ENCODE measurements around the gene OR52I1.

The OR52I1 gene, protein sequence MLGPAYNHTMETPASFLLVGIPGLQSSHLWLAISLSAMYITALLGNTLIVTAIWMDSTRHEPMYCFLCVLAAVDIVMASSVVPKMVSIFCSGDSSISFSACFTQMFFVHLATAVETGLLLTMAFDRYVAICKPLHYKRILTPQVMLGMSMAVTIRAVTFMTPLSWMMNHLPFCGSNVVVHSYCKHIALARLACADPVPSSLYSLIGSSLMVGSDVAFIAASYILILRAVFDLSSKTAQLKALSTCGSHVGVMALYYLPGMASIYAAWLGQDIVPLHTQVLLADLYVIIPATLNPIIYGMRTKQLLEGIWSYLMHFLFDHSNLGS

DNA sequence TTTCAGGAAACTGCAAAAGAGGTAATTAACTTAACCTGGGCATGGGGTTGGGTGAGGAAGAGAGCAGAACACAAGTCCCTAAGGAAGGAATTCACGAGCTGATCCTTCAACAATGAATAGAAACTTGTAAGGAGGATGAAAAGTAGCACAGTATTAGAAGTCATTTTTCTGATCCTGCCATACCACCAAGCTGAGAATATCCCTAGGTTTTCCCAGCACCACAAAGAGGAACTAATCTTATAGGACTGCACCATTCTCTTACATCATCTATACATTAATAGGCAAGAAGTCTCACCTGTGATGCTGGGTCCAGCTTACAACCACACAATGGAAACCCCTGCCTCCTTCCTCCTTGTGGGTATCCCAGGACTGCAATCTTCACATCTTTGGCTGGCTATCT lies at the start of gene OR52I1:
TSS of gene OR52I1 (plus strand) at position 301 of the 400 bp plus-strand sequence. CDS start at position 301, 0 bp downstream.
- DNase-seq, result no peak

DNA sequence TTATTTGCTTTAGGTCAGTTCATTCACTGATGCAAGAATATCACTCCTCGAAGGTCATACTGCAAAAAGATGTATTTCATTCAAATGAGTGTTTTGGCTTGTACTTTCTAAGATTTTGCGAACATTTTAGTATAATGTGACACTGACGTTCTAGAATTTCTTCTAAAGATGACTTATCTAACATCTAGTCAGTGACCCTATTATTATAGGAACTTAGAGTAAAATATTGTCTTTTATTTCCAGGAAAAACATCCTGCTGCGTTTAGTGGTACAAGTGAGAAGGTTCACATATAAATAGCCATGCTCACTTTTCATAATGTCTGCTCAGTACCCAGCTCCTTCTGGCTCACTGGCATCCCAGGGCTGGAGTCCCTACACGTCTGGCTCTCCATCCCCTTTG lies 48.9 kb upstream of the OR52I1 start, which contains the start of gene OR52M1:
TSS of gene OR52M1 (plus strand) at position 301 of the 400 bp plus-strand sequence. CDS start at position 301, 0 bp downstream.
- no peak for DNase-seq

DNA sequence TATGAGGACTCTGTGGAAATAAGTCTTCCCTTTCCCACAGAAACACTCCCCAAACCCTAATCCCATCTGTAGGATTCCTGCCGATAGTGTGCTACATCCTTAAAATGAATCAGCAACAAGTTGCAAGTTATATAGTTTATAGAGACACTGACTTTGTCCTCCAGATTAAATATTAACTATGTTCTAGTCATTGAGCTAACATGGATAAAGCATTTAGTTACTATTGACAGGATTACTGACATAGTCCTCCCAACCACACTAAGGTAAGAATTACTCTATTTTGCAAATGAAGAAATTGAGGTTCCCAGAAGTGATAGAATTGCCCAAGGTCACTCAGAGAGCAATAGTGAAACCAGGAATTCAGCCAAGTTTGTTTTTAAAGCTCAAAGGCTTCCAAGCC lies 47.0 kb upstream of the OR52I1 start:
- DNase-seq, result no peak

DNA sequence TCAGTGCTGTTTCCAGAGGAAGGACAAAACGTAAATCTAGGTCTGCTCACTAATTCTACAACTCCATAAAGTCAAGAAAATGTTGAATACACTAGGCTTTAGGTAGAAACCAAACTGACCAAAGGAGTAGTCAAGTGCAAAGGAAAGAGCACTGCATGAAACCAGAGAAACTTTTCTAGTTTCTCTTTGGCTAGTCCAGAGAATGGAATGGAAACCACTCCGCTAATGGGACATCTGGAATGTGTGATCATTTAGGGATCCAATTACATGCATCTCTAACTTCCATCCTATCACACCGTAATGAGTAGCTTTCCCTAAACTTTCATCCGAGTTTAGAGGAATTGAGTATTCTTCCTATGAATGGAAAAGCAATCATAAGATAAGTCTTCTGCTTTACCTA lies 46.4 kb upstream of the OR52I1 start:
- DNase-seq, result no peak

DNA sequence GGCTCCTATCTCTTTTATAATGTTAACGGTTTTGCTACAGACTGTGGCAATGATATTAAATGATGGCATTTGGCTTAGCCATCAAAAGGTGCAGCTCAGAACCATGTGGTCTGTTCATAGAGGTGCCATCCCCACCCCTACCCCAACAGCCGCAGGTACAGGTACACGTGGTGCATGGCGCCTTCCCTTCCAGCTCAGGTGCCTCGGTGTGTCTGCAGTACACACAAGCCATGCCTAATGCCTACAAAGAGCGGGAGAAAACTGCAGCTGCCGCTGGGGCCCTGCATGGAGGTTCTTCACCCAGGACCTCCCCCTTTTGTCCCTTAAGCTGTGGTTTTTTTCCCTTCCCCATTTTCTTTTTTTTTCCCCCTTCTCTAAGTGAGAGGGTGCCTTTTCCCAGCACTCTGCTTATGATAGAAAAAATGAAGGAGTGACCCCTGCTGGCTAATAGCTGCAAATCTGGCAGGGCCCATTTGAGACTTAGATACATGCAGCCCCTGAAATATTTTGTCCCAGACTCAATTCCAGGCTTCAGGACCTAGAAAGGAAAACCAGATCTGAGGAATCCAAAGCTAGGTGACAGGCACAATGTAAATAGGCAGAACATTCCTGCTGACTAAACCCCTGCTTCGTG lies 42.4 kb upstream of the OR52I1 start:
- no peak for DNase-seq

DNA sequence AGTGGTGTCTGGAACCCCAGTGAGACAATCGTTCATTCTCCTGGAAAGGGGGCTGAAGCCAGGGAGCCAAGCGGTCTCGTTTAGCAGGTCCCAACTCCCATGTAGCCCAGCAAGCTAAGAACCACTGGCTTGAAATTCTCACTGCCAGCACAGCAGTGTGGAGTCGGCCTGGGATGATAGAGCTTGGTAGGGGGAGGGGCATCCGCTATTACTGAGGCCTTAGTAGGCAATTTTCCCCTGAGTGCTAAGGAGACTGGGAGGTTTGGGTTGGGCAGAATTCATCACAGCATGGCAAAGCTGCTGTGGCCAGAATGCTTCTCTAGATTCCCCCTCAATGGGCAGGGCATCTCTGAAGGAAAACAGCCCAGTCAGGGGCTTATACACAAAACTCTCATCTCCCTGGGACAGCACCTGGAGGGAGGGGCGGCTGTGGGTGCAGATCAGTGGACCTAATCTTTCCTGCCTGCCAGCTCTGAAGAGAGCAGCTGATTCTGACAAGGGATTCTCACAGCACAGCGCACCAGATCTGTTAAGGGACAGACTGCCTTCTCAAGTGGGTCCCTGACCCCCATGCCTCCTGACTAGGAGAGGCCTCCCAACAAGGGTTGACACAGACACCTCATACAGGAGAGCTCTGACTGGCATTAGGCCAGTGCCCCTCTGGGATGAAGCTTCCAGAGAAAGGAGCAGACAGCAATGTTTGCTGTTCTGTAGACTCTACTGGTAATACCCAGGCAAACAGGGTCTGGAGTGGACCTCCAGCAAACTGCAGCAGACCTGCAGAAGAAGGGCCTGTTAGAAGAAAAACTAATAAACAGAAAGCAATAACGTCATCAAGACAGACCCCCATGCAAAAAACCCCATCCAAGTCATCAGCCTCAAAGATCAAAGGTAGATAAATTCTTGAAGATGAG lies 34.1 kb upstream of the OR52I1 start:
- no peak for DNase-seq

DNA sequence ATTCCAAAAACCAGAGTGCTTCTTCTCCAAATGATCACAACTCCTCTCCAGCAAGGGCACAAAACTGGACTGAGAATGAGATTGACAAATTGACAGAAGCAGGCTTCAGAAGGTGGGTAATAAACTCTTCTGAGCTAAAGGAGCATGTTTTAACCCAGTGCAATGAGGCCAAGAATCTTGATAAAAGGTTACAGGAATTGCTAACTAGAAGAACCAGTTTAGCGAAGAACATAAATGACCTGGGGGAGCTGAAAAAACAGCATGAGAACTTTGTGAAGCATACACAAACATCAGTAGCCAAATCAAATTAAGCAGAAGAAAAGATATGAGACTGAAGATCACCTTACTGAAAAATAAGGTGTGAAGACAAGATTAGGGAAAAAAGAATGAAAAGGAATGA lies 33.4 kb upstream of the OR52I1 start:
- no peak for DNase-seq

DNA sequence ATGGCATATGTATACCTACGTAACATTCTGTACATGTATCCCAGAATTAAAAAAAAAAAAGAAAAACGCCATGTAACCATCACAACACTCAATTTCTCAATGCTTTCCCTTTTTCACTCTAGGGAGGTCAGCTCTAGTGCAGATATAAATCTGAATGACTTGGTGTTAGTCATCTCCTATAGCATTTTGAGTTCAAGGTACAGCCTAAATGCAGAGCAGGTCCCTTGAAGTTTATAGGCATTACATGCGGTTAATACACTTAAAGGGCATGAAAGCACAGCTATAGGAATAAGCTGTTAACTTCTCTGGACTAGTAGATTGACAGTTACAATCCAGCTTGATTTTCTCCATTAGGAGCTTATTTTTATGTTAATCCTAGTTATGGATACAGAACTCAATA lies 28.5 kb upstream of the OR52I1 start:
- DNase-seq, result no peak

DNA sequence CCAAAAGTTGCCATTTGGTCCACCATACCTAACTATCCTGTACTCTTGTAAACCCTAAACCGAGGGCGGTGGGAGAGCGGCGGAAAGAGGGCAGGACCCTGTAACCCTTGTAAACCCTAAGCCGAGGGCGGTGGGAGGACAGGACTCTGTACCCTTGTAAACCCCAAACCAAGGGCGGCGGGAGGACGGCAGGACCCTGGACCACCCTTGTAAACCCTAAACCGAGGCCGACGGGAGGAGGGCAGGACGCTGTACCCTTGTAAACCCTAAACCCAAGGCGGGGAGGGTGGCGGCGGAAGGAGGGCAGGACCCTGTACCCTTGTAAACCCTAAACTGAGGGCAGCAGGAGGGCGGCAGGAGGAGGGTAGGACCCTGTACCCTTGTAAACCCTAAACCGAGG lies 24.8 kb upstream of the OR52I1 start:
- DNase-seq, result no peak

DNA sequence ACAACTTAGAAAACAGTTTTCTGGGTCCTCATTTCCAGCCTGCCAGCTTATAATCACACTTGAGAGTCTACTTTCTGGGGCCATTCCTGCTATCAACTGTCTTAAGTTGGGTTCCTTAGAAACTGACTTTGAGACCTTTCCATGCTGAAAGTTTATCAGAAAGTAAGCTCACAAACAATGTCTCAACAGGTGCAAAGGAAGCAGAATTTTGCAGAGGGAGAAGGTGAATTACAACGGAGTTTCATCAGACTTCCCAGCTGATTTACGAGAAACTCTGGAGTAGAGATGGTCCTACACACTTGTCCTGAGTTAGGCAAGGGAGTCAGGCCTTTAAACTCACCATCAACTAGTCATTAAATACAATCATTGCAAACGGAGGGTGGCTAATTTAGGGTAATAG lies 17.0 kb upstream of the OR52I1 start:
- DNase-seq, result no peak

DNA sequence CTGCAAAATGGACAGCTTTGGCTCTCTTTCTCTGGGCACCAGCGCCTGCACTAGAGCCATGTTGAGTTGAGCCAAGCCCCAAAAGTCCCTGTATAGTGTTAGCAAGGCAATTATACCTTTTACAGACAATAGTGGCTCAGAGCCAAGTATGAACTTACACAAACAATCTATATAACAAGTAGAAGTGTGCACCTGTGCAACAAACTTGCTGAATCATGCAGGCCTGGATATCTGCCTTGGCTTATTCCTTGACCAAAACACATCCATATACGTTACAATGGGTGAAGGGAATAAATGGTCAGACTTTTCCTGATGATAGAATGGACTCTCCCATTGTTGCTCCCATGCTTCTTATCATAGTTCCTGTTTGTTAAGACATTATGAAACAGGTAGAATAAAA lies 16.1 kb upstream of the OR52I1 start:
- no peak for DNase-seq

DNA sequence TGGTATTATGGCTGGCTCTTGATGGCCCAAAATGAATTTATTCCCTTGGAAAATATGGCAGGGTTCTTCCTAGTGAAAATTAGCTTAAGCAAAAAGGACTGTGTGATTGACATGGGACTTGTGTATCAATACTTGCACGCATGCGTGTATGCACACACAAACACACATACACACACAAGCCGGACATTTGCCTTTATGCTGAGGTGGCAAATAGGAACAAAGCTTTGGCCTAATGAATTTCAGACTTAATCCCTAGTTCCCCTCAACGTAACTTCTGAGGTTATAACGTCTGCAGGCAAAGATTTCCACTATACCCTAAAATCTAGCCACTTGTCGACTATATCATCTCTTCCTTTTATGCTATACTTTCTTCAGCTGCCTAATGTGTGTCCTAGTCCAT lies 15.2 kb upstream of the OR52I1 start:
- DNase-seq, result no peak

DNA sequence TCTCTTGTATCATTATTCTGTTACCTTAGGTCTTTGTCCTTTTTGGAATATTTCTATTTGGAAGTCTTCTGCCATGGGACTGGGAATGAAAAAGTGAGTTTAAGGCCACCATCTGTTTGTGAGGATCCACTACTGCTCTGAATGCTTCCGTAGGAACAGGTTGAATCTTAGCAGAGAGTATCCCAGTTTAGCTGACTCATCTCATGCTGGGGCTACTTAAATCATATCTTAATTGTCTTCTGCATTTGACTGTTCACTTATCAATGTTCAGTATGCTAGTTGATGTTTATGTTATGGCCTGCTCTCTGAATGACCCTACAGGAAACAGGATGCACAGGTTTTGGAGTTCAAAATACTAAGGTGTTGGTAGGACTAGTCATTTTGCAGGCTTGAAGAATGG lies 13.7 kb upstream of the OR52I1 start:
- no peak for DNase-seq

DNA sequence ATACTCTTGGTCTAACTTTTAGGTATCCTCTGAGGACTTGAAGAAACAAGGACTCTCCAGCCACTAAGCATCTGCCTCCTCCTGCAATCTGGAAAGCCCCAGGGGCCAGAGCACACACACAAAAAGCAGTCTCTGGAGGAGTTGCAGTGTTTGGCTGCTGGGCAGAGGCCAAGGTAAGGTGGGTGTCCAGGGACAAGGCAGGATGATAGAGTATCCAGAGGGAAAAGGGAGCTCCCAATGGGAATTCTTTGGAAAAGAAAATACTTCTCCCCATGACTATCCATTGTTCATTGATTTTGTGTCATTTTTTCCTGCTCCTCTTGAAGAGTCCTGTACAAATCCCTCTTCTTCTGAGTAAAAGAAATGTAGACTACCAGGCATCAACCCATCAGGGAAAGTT lies 12.4 kb upstream of the OR52I1 start, which contains the start of gene OR52I2:
TSS of gene OR52I2 (plus strand) at position 301 of the 400 bp plus-strand sequence.
- no peak for DNase-seq

DNA sequence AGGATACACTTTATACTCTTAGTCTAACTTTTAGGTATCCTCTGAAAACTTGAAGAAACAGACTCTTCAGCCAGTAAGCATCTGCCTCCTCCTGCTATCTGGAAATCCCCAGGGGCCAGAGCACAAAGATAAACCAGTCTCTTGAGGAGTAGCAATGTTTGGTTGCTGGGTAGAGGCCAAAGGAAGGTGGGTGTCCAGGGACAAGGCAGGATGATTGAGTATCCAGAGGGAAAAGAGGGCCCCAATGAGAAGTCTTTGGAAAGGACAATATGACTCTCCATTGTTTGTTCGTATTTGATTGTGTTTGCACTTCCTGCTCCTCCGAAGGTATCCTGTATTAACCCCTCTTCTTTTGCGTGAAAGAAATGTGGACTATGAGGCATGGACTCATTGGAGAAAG lies 4.8 kb upstream of the OR52I1 start:
- DNase-seq, result no peak

DNA sequence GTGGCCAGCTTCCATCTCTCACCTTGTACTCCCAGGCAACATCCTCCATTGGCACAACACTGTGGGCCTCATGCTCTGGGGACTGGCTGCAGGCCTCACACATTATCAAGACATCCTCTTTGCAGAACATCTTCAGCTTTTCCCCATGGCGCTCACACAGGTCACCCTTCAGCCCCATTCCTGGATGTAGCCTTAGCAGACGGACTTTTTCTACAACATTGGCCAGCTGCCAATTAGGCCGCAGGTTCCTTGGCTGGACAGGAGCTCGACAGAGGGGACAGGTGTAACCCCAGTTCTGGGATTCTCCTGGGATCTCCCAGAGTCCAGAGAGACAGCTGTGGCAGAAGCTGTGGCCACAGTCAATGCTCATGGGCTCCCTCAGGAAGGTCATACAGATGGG lies 11.2 kb downstream of the OR52I1 start:
- no peak for DNase-seq

DNA sequence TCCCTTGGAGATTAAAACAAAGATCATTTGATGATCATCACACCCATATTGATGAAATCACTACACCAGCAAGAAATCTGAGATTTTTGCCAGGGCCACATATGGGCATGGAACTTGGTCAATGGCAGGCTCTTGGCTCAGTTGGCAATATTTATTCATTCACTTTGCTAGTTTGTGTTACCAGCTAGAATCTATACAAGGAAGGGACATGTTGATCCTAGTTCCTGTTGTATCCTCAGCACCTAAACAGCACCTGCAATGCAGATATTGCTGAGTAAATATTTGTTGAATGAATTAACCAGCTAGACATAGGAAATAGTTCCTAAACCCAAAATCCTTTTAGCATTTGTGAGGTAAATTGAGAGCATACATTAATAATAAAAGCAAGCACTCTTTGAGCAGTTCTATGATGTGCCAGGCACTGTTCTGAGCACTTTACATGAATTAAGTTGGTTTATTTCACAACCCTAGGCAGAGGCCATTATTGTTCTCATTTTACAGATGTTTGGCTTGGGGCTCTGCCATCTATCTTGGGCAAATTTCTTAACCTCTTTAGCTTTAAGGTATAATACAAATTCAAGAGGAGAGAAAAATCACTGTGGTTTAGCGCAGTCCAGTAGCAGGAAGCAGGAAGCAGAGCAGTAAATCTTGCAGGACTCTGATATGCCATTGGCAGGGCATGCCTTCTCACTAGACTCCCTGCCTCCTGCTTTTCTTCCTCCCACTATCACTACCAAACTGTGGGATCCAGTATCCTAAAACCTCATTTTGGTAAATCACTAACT lies 12.6 kb downstream of the OR52I1 start:
- DNase-seq, result no peak

DNA sequence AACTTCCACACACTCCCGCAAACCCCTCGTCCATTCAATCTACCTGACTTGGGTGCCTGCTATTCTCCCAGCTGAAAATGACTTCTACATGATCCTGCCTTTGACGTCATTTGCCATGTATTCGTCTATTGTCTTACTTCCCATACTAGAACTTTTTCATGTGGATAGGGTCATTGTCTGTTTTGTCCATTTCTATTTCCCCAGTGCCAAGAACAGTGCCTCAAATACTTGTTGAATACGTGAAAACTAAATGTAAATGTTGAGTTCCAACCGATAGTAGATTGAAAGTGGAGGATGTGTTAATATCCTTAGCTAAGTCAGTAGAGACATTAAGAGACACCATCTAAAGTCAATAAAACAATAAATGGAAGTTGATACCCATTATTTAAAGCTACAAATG lies 13.3 kb downstream of the OR52I1 start:
- no peak for DNase-seq

DNA sequence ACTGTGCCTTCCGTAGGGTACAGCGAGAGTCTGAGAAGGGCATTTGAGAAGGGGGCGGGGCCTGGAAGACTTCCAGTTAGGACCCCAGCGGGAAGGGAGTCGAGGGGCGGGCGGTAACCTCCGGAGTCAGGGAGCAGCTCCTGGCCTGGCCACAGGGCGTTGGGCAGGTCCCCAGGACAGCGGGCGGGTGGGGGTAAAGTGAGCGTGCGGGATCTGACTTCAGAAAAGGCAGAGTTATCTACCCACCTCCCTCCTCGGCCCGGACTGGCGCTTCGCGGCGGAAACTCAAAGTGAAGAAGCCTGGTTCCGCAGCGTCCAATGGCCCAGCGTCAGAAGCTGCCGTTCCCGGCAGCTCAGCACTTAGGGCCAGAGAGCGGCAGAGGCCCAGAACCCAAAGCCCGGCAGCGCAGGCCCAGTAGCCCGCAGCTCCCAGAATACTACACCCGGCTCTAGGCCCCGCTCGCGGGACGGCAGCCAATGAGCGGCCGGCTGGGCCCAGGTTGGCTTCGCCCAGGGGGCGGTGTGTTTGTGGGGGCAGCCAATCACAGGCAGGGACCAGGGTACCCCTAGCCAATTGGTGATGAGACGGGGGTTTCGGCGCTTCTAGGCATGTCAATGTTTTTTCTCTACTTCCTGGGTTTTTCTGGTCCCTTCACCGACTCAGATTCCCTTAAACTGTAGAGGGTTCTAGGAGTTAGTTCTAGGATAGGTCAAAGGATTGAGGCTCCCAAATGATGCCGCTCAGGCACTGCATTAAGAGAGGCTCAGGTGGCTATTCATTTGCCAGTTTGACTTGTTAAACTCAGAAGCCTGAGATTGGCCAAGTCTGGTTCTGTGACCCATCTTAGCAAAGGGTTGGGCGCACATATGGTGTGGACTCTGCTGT lies 14.2 kb downstream of the OR52I1 start, which contains the start of gene TRIM68:
TSS of gene TRIM68 (minus strand) at position 451 of the 886 bp plus-strand sequence. CDS start 2,727 bp downstream, outside the sequence.
- DNase-seq, result peak; percentile 53

DNA sequence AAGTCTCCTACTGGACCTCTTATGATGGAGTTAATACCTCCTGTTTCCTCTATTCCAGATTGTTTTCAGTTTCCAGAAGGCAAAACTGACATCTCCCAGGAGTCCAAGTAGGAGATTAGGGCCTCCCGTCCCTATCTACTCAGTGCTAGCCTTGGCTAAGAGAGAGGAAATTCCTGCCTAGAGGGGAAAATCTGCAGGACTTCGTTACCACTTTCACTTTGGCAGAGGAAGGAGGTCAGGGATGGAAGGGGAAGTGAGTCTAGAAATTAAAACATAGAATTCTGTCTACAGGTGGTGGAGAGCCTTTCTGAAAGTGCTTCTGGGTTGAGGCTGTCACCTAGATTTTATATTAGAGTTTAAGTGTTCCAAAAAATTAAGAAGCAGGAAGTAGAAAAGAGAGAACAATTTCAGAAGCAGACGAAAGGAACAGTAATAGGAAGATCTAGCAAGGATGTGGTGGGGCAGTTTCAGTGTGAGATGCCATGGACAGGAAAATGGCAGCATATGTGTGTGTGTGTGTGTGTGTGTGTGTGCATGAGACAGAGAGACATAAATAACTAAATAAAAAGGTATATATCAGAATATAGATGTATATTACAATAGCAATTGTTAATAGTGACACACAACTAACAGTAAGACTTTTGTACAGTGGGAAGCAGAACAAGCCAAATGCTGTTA lies 16.6 kb downstream of the OR52I1 start:
- DNase-seq, result no peak

DNA sequence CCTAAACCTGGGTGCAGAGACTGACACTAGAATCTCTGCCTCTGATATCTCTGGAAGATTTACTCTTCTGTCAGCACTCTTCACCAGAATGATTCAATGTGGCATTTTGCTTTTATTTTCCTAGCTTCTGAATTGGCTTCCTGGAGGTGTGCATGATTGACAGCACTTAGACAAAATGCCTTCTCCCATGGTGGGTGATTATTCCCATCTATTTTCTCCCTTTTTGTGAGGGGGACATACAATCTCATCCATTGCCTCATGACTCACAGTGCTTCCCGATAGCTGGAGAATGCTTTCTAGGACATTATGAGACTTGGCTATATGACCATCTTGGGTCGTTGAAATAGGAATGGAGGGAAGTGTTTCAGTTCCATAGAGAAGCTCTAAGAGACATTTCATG lies 18.1 kb downstream of the OR52I1 start:
- no peak for DNase-seq

Data from NCI-H1694 (cell line).